Stimulated activated CD4-positive, alpha-beta T cell treated with anti-CD3 and anti-CD28 coated beads, Interleukin-1b, Interleukin-23, amount 100 ng/mL, for 24 hours (primary cell): Measurements from ENCODE around the gene DNAJB1.
"Not testable (repeated sequence)": the region's sequence is repeated elsewhere in the genome, so short reads cannot be mapped to it uniquely, and the experiment has no call there.

ENCODE experiments used
- DNase-seq, 4 experiments: peaks; one replicate each; pipeline ENCODE4 v3.0.0-alpha.2; 2020; ENCODE audit warnings: low read depth in 4 of 4, low spot score in 1 of 4

Gene DNAJB1

DNA sequence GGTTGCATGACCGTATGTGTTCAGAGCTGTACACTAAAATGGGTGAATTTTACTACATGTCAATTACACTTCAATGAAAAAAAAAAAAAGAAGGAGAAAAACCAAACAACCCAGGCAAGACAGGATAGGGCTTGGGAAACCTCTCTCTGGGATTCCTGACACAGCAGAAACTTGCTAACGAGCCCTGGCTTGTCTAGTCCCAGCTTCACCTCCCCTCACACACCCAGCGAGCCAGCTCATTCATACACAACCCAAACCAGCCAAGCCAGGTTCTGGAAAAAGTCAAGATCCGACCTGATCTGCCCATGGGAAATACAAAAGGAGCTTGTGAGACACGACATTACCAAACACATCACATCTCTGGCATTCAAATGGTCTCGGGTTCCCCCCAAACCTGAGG, 7.5 kb upstream of the DNAJB1 start:
- DNase-seq: no peak

DNA sequence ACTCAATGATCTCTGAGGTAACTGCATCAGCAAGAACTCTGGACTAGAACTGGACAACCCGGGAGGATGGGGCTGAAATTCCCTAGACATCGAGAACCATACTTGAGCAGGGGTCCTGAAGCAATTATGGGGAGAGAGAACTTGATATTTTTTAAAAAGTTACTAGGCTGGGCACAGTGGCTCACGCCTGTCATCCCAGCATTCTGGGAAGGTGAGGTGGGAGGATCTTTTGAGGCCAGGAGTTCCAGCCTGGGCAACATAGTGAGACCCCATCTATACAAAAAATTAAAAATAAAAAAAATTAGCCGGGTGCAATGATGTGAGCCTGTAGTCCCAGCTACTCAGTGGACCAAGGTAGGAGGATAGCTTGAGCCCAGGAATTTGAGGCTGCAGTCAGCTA, 2.3 kb upstream of the DNAJB1 start:
- DNase-seq: no peak

GRCh38 chr19:14519860-14520407, 1.7 kb upstream of the DNAJB1 start:
- no peak for DNase-seq

DNA sequence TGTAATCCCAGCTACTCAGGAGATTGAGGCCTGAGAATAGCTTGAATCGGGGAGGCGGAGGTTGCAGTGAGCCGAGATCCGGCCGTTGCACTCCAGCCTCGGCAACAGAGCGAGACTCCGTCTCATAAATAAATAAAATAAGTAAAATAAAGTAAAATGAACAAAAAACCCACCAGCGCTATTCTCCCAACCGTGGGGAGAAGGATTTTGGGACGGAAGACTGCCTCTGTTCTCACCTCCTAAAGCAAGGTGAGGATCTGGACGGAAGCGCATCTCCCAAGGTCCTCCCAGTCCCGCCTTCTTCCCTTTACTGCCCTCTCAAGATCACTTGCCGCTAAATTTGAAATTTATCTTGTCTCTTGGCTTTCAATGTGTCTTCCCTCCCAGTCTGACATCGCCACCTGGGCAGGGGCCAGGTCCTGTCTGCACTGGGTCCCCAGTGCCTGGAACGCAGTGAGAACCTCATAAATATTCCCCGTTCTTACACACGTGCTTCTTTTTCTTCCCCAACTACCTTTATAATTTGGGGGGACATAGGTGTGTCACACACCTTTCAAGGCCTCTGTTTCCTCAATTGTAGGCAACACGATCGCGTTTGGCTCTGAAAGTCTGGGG, 1.2 kb upstream of the DNAJB1 start:
- no peak for DNase-seq

DNA sequence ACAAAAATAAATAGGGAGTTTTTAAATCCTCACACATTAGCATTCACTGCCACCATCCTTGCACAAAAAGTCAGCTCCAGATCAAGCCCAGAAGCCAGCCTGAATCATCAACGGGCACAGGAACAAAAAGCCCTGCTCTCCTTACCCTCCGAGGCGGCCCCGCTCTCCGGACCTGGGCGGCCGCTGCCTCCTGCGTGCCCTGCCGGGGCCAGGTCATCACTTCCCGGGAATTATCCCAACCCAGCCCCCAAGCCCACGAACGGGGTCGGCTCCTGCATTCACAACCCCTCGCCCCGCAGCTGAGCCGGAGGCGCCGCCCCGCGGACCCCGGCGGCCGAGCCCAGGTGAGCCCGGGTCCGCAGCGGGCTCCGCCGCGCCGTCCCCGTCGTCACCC, 754 bp downstream of the DNAJB1 start:
- DNase-seq: no peak

DNA sequence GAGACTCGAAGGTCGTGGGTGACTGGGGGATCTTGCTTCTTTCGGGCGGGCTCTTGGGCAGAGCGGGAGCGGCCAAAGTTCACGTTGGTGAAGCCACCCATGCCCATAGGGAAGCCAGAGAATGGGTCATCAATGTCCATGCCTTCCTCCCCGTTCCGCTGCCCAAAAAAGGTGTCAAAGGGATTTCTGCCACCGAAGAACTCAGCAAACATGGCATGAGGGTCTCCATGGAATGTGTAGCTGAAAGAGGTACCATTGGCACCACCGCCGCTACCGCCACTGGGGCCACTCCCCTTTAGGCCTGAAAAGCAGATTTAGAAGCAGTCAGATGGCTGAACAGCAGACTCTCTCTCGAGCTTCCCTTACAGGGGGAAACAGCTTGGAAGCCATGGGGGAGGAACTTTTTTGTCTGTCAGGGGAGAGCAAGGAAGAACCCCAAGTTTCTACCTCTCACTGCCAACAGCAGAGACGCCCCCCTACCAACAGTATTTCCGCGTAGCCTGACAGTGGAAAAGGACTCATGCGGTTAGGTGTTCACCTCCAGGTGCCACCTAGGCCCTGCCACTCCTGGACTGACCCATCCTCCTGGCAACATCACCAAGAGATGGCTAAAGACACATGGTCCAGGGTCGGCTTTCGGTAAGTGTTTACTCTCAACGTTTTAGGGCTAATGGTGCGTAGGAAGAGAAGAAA, 1.3 kb downstream of the DNAJB1 start:
- no peak for DNase-seq

DNA sequence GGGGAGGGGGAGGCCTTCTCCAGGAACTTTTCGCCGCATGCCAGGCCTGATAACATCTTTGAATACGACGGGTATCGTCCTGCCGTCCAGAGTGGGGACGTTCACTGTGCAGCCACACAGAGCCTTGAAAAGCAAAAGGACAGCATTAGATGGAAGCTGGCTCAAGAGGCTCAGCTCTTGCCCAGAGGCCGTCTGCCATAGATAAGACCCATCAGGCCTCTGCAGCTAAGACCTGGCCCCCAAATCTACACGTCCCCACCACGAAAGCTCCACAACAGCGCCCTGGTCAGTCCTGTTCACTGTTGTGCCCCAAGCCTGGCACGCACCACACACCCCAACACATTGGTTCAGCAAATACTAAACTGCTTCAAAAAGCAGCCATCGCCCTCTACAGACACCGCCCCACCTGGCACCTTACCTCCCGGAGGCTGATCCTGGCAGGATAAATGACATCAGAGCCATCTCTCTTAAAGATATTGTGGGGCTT, 2.1 kb downstream of the DNAJB1 start:
- no peak for DNase-seq

DNA sequence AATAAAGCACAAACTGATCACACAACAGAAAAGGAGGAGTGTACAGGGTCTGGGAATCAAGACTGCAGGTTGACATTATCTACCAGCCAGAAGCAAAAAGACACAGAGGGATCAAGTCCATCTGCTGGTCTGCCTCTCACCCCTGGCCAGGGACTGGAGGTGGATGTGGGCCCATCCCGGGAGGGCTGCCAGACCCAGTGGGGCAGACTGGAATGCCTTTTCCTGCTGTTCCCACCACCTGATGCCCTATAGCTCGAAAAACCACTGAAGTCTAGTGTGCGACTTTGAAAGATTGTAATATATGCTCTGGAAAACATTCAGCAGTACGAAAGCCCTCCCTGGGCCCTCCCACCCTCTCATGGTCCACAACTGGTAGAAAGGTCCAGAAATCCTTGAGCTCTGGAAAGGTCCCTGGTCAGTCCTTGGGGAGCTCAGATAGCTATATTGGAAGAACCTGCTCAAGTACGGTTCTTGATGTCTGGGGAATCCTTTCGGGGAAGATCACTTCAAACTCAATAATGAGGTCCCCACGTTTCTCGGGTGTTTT, 2.6 kb downstream of the DNAJB1 start:
- DNase-seq: no peak

DNA sequence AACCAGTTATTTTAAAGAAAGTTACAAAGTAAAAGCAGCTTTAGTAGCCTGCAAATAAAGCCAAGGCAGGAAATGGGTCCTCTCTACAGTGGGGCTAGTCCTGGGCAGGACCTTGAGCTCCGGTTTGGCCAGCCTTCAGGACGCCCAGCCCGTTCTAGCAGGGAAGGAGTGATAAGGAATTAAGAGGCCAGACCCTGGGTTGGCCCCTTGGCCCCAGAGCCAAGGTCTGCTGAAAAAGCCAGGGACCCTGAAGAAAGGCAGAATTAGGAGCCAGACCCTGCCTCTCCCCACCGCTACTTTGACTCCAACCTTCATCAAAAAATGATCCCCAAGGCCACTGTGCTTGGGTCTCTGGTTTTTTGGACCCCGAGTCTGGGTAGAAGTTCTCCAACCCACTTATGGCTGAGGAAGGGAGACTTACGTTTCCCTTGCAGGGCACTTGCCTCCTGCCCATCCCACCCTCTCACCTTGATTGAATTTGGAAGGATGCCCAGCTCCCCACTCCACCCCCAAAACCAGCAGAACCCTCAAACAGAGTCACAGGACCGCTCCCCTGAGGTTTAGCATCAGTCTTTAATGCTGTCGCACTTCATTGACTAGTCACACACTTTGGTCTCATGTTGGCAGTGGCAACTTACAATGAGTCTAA, 3.9 kb downstream of the DNAJB1 start:
- DNase-seq: no peak

DNA sequence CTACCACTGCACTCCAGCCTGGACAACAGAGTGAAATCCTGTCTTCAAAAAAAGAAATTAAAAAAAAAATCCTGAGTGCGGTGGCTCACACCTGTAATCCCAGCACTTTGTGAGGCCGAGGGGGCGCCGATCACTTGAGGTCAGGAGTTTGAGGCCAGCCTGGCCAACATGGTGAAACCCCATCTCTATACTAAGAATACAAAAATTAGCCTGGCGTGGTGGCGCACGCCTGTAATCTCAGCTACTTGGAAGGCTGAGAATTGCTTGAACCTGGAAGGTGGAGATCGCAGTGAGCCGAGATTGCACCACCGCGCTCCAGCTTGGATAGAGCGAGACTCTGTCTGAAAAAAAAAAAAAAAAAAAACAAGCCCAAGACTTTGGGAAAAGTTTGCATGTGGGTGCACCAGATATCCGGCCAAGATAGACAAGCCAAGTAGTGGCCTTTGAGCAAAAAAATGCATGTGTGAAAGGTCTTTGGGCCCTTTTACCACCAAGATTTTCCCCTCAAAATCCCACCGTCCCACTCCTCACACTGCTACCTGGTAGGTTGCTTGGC, 5.7 kb downstream of the DNAJB1 start:
- no peak for DNase-seq

- DNase-seq: no peak
These were observed 7.0 kb downstream of the DNAJB1 start for GRCh38 chr19:14511229-14511593.

DNA sequence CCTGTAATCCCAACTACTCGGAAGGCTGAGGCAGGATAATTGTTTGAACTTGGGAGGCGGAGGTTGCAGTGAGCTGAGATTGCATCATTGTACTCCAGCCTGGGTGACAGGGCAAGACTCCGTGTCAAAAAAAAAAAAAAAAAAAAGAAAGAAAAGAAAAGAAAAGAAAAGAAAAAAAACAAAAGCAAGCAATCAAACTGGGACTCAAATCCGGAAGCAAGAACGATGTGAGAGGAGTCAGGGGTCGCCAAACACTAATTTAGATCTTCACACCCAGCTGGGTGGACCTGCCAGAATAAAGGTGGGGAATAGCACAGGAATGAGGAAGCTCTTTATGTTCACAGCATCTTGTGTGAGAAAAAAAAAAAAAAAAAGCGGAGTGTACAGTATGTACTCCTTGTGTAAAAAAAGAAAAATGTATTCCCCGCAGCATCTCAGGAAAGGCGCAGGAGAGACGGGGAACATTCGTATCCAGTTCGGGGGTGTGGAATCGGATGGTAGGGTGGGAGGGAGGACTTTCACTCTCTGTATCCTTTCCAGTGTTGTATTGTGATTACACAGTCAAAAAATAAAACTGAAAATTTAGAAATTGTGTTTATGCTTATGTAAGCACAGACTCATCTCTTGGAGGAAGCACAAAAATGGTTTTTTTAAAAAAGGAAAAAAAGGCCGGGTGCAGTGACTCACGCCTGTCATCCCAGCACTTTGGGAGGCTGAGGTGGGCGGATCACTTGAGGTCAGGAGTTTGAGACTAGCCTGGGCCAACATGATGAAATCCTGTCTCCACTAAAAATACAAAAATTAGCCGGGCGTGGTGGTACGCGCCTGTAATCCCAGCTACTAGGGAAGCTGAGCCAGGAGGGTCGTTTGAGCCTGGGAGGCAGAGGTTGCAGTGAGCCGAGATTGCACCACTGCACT, 7.6 kb downstream of the DNAJB1 start:
- no peak for DNase-seq

- DNase-seq: no peak
These were observed 10.3 kb downstream of the DNAJB1 start for GRCh38 chr19:14507704-14508542.

- DNase-seq: peak in 3 of 4 experiments; percentile 53 to 65 (median 63)
These were observed 12.5 kb downstream of the DNAJB1 start for GRCh38 chr19:14505488-14506239.

DNA sequence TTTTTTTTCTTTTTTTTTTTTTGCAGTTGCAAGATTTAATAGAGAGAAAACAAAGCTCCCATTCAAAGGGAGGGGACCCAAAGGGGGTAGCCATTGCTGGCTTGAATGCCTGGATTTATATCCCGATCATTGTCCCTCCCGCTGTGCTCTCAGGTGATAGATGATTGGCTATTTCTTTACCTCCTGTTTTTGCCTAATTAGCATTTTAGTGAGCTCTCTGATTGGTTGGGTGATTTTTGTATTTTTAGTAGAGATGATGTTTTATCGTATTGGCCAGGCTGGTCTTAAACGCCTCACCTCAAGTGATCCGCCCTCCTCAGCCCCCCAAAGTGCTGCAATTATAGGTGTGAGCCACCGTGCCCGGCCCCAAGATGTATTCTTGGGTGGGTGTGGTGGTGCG, 13.6 kb downstream of the DNAJB1 start:
- DNase-seq: not testable (repeated sequence)

- no peak for DNase-seq
These were observed 14.9 kb downstream of the DNAJB1 start for GRCh38 chr19:14503285-14503684.

GRCh38 chr19:14502334-14503092, 15.7 kb downstream of the DNAJB1 start:
- DNase-seq: no peak

DNA sequence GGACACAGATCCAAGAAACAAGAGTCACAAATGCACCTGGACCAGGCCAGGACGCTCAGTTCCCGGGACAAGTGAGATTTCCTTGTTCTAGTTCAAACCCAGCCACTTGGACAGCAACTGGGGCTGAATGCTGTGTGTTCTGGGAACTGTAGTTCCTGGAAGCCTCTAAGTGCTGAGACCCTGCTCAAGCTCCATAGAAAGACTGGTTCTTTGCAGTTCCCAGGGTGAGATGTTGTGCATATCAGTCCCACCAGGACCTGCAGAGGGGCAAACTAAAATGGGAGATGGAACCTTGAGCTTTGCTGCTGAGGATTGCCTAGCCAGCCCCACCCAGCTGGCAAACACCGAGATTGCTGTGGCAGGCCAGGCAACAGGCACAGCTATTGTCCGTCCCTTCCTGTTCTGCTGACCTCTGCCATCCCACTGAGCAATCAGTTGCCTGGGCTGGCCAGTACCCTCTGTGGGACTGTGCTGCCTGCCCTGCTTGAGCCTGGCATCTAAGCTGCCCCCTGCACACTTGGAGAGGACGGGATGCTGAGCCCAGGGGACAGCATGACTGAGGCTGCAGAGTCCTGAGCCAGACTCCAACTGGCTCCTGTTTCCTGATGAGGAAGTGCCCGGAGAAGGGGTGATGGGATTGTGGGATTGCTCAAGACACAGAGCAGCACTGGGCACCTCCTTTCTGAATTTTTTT, 20.8 kb downstream of the DNAJB1 start:
- DNase-seq: no peak
